Smooth muscle cell of bladder (primary cell): Measurements from ENCODE around the gene FIS1. TPM values are rescaled to one million over a fixed set of nuclear protein-coding genes. Genes with fewer than 3 reads are reported as not detected.

ENCODE experiments used
- total RNA-seq: library from RNA; depleted of rRNA; stranded (reverse); fragments of >200 nt; gene quantifications from 2 replicates; pipeline ENCODE4 v1.2.3, GENCODE V29; 2014

The FIS1 gene
- total RNA-seq, result 227 and 306 TPM in 2 replicates

GRCh38 chr7:101244375-101245146 is at the start of gene FIS1:
TSS of gene FIS1 (minus strand) at chr7:101245081. CDS start at chr7:101245004, 77 bp downstream.

GRCh38 chr7:101237206-101238067 is 7.4 kb downstream of the FIS1 start, which contains the start of gene CLDN15:
TSS of gene CLDN15 (minus strand) at chr7:101237802. CDS start at chr7:101237581, 221 bp downstream.

DNA sequence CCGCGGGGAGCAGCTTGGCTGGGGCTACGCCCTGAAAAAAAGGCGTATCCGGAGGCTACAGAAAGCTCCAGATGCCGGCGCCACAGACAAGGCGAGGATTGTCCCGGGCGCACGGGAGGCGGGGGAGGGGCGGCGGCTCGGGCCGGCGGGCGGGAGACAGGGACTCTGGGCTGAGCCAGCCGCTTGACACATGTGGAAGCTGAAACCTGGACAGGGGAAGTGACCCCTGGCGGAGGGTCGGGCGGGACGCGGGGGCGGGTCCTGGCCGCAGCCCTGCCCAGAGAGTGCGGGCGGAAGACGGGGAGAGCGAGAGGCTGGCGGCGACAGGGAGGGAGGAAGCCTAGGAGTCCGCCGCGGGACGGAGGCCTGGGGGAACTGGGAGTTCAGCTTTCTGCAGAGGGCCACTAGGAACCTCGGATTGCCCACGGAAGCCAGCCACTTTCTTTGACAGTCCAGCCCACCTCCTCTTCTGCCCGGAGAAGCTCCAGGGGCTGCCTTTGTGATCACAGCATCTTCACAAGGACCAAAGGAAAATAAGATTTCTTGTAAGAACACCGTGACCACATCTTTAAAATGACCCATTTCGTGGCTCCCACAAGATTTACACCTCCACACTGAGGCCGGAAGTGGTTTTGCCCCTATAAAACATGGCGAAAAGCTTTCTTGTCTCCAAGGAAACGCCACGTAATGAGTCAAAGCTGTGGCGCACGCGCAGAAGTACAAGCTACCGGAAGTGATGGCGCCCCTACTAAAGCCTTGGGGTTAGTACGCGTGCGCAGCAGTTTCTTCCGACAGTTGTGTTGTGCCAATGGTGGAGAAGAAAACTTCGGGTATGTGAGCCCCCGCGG is 27.3 kb downstream of the FIS1 start, which contains the start of the genes PLOD3 and ZNHIT1:
Gene PLOD3, minus strand, starts transcription at position 194 of the 848 bp plus-strand sequence. CDS start 307 bp downstream, outside the sequence.
Gene ZNHIT1, plus strand, starts transcription at position 778 of the 848 bp plus-strand sequence. Its CDS starts 31 bp downstream, at position 809.

GRCh38 chr7:101200862-101201599 is 43.9 kb downstream of the FIS1 start, which contains the start of gene MOGAT3:
TSS of gene MOGAT3 (minus strand) at chr7:101201036. CDS start at chr7:101200854, 182 bp downstream.

Other genes with a start within 250 kb of the FIS1 start
- gene MUC17, start 225.0 kb downstream of the FIS1 start, total RNA-seq, result under 0.01 TPM in 1 of 2 replicates, not detected in the other
- 21.6 and 22.3 TPM in 2 replicates for gene TRIM56, start 159.6 kb downstream of the FIS1 start, total RNA-seq
- gene SERPINE1, start 118.0 kb downstream of the FIS1 start, total RNA-seq, result 233 and 240 TPM in 2 replicates
- gene AP1S1, start 90.6 kb downstream of the FIS1 start, total RNA-seq, result 167 and 187 TPM in 2 replicates
- gene VGF, start 79.5 kb downstream of the FIS1 start, total RNA-seq, result 0.14 and 0.18 TPM in 2 replicates
- not detected in 2 replicates for gene NAT16, start 64.8 kb downstream of the FIS1 start, total RNA-seq
- not detected in 2 replicates for gene MOGAT3, start 44.0 kb downstream of the FIS1 start, total RNA-seq
- gene PLOD3, start 27.5 kb downstream of the FIS1 start, total RNA-seq, result 64.4 and 114 TPM in 2 replicates
- 108 and 109 TPM in 2 replicates for gene ZNHIT1, start 26.9 kb downstream of the FIS1 start, total RNA-seq
- 1.8 and 2.6 TPM in 2 replicates for gene CLDN15, start 7.3 kb downstream of the FIS1 start, total RNA-seq
- gene IFT22, start 76.7 kb upstream of the FIS1 start, total RNA-seq, result 24.0 and 29.8 TPM in 2 replicates
- gene COL26A1, start 117.8 kb upstream of the FIS1 start, total RNA-seq, result not detected in 2 replicates